Measurements from ENCODE around the gene NKX6-2.
"Not testable (repeated sequence)": the region's sequence is repeated elsewhere in the genome, so short reads cannot be mapped to it uniquely, and the experiment has no call there.

NKX6-2 gene

GRCh38 chr10:132812520-132812919, 26.6 kb upstream of the NKX6-2 start:
- DNase-seq, result no peak

- no peak for DNase-seq
These were observed 26.0 kb upstream of the NKX6-2 start for GRCh38 chr10:132811891-132812481.

- no peak for DNase-seq
These were observed 25.1 kb upstream of the NKX6-2 start for GRCh38 chr10:132810807-132811700.

GRCh38 chr10:132810141-132810806, 24.3 kb upstream of the NKX6-2 start:
- no peak for DNase-seq

- DNase-seq, result no peak
These were observed 23.5 kb upstream of the NKX6-2 start for GRCh38 chr10:132809232-132810140.

- no peak for DNase-seq
These were observed 22.7 kb upstream of the NKX6-2 start for GRCh38 chr10:132808383-132809231.

DNA sequence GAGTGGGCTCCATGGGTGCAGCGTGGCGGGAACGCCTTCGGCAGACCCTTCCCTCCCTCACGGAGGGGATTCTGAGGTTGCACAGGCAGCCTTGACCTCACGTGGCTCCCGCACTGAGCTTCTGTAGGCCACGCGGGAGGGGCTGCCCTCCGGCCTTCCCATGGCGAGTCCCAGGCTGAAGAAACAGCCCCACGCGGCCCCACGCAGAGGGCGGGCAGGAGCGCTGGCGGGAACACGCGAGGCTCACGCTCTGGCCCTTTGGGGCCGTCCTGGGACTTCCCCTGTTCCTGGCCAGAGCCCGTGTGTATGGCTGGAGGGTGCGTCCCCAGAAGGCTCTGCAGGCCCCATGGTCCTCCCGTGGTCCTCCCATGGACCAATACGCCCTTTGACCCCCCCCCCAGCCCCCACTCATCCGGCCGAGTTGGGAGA, 21.7 kb upstream of the NKX6-2 start:
- no peak for DNase-seq

- no peak for DNase-seq
These were observed 20.6 kb upstream of the NKX6-2 start for GRCh38 chr10:132806561-132807003.

- no peak for DNase-seq
These were observed 20.2 kb upstream of the NKX6-2 start for GRCh38 chr10:132806110-132806509.

- DNase-seq, result no peak
These were observed 19.7 kb upstream of the NKX6-2 start for GRCh38 chr10:132805599-132805998.

GRCh38 chr10:132804785-132805426, 19.0 kb upstream of the NKX6-2 start:
- DNase-seq, result no peak

DNA sequence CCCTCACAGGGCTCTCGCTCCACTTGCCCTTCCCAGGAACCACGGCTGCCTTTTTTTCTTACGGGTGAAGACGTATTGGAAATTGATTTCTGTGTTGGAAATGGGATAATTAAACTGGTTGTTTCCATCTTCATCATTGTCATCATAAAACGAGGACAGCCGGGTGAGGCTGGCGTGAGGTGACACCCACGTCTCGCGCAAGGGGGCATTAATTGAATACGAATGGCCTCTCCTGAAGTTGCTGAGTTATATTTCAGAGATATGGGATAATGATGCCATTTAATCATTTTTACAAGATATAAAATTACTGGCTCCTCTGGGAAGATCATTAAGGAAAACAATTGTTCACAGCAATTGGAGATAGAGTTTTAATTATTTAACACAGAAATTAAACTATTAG, 18.3 kb upstream of the NKX6-2 start:
- DNase-seq, result no peak

GRCh38 chr10:132803416-132804210, 17.7 kb upstream of the NKX6-2 start:
- no peak for DNase-seq

DNA sequence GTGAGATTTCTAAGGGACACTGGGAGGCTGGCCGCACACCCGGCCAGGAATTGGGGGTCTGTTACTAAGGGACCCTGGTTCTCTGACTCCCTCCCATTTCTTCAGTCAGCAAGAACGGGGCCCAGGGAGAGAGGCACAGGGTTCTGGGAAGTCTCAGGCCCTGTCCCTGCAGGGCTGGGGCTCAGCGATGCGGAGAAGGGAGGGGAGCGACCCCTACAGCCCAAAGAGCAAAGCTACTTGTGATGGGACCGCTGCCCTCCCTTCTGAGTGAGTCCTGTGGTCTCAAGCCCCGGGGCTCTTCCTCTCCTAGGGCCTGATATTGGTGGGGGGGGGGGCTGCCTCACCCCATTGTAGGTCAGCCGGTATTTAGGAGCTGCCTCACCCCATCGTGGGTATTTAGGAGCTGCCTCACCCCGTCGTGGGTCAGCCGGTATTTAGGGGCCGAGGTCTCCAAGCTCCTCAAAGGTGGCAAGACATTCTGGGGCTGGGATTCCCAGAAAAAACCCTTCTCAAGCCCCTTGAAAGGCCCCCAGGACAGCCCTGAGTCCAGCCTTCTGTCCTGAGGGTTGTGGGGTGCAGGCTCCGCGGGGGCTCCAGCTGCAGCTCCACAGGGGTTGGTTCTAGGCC, 16.9 kb upstream of the NKX6-2 start:
- no peak for DNase-seq

DNA sequence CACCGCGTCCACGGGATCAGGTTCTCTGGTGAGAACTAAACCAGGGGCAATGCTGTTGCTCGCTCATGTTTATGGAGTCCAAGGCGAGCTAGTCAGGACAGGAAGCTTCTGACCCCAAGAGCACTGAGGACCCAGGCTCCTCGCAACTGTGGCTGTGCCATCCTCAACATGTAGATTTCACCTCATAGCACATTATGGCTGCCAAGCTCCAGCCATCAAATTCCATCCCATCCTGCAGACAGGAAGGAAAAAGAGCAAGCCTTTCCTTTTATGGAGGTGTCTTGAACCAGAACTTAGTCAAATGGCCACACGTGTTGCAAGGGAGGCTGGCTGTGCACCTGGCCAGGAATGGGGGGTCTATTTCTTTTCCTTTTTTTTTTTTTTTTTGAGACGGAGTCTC, 16.1 kb upstream of the NKX6-2 start:
- DNase-seq, result no peak

DNA sequence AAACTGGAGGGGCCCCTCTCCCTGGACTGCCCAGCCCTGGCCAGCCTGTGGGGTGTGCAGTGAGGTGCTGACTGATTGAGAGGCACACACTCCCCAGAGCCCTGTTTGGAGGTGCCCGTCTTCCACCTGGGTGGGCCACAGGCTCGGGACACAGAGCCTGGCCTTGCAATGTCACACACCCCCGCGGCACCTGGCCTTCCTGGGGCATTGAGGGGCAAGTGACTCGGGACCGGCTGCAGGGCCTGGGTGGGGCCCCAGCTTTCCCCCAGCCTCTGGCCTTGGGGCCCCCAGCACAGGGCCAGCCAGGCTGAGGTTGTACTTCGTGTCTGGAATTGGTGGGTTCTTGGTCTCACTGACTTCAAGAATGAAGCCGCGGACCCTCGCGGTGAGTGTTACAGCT, 13.9 kb upstream of the NKX6-2 start:
- no peak for DNase-seq

- no peak for DNase-seq
These were observed 12.9 kb upstream of the NKX6-2 start for GRCh38 chr10:132798876-132799275.

DNA sequence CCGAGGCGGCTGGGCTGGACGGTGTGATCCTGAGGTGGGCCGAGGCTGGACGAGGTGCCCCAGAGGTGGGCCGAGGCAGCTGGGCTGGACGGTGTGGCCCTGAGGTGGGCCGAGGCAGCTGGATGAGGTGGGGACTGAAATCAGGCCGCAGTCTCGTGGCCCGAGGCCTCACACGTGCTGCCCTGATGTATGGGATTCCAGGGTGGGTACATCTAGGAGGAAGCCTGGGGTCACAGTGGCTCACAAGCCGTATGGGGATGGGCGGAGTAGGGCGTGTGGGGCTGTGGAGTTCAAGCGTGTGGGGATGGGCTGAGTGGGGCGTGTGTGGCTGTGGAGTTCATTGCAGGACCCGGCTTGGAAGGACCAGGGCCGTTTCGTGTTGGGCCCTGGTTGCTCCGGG, 12.5 kb upstream of the NKX6-2 start:
- DNase-seq, result no peak

- DNase-seq, result not testable (repeated sequence)
These were observed 12.0 kb upstream of the NKX6-2 start for GRCh38 chr10:132797986-132798385.

GRCh38 chr10:132796846-132797245, 10.9 kb upstream of the NKX6-2 start:
- DNase-seq, result no peak
